GM19239 (cell line): ENCODE results near the gene LEMD2.

Experiments used
- DNase-seq: peaks from one replicate; pipeline ENCODE4 v3.0.0; 2011; ENCODE audit warnings: low spot score; ENCODE audit not compliant: insufficient read length
- FAIRE-seq: peaks from 2 replicates; lab custom pipeline; 2011; peaks lifted over from hg19 to GRCh38; lab: Jason Lieb, UNC

Gene LEMD2

GRCh38 chr6:33761922-33762629 is 26.9 kb downstream of the LEMD2 start:
- peak; percentile 57 for FAIRE-seq
- DNase-seq = peak; percentile 32

GRCh38 chr6:33761581-33761921 is 27.4 kb downstream of the LEMD2 start:
- DNase-seq = no peak
- FAIRE-seq = no peak

- FAIRE-seq = no peak
- DNase-seq = no peak
These were observed 28.9 kb downstream of the LEMD2 start for GRCh38 chr6:33759887-33760629.

GRCh38 chr6:33758815-33759216 is 30.1 kb downstream of the LEMD2 start:
- FAIRE-seq = no peak
- DNase-seq = no peak

GRCh38 chr6:33757906-33758305 is 31.0 kb downstream of the LEMD2 start:
- no peak for FAIRE-seq
- no peak for DNase-seq

- no peak for DNase-seq
- no peak for FAIRE-seq
These were observed 31.8 kb downstream of the LEMD2 start for GRCh38 chr6:33757113-33757512.

GRCh38 chr6:33756211-33756954 is 32.5 kb downstream of the LEMD2 start:
- FAIRE-seq (no peak), DNase-seq (no peak)

GRCh38 chr6:33755070-33755869 is 33.7 kb downstream of the LEMD2 start:
- DNase-seq (no peak), FAIRE-seq (no peak)

- FAIRE-seq (no peak), DNase-seq (no peak)
These were observed 34.7 kb downstream of the LEMD2 start for GRCh38 chr6:33754222-33754621.

- no peak for DNase-seq
- FAIRE-seq = no peak
These were observed 36.3 kb downstream of the LEMD2 start for GRCh38 chr6:33752646-33753015.

- no peak for DNase-seq
- no peak for FAIRE-seq
These were observed 36.9 kb downstream of the LEMD2 start for GRCh38 chr6:33751771-33752645.

GRCh38 chr6:33750244-33750991 is 38.5 kb downstream of the LEMD2 start:
- FAIRE-seq (no peak), DNase-seq (no peak)

GRCh38 chr6:33749401-33749800 is 39.5 kb downstream of the LEMD2 start:
- FAIRE-seq (no peak), DNase-seq (no peak)

GRCh38 chr6:33748841-33749240 is 40.1 kb downstream of the LEMD2 start:
- FAIRE-seq = no peak
- DNase-seq = no peak

GRCh38 chr6:33747823-33748222 is 41.1 kb downstream of the LEMD2 start:
- DNase-seq (no peak), FAIRE-seq (no peak)

- FAIRE-seq (no peak), DNase-seq (no peak)
These were observed 42.3 kb downstream of the LEMD2 start, which contains the start of gene IP6K3 for GRCh38 chr6:33746651-33747100. Gene IP6K3 (minus strand): TSS chr6:33746905. CDS start chr6:33735476, 11,429 bp downstream.

GRCh38 chr6:33746036-33746600 is 42.8 kb downstream of the LEMD2 start:
- FAIRE-seq (no peak), DNase-seq (no peak)

GRCh38 chr6:33745548-33745947 is 43.4 kb downstream of the LEMD2 start:
- DNase-seq = no peak
- no peak for FAIRE-seq
